Thoracic aorta (tissue), 2 donors: Measurements from ENCODE around the gene SPAG8. TPM values are rescaled to one million over a fixed set of nuclear protein-coding genes. Genes with fewer than 3 reads are reported as not detected.

ENCODE experiments used
- ATAC-seq: fragments of 150-250 bp; one replicate; pipeline ENCODE4 v1.8.0; 2017; ENCODE audit warnings: low read depth; ENCODE audit not compliant: insufficient number of reproducible peaks, low FRiP score
- DNase-seq: peaks from one replicate; pipeline ENCODE4 v3.0.0-alpha.2; 2020; ENCODE audit warnings: low spot score
- H3K27ac ChIP-seq, 2 donors: fragments of 200-600 bp; sonication (generic); 1 replicate in 1 of 2; 2 replicates in 1 of 2; pipeline ENCODE4 v1.5.1; 2016; ENCODE audit warnings: mild to moderate bottlenecking in 2 of 2, moderate library complexity in 2 of 2
- H3K27me3 ChIP-seq: fragments of 200-600 bp; sonication (generic); replicated peaks from 2 replicates; pipeline ENCODE4 v1.6.0; 2016; ENCODE audit warnings: mild to moderate bottlenecking; ENCODE audit not compliant: insufficient read depth
- H3K36me3 ChIP-seq: fragments of 200-600 bp; sonication (generic); one replicate; pipeline ENCODE4 v1.5.1; 2016
- H3K4me1 ChIP-seq, 2 donors: fragments of 200-600 bp; sonication (generic); 1 replicate in 1 of 2; 2 replicates in 1 of 2; pipeline versions ENCODE4 v1.5.1 to v1.6.0; 2016; ENCODE audit warnings: low read depth in 2 of 2, mild to moderate bottlenecking in 1 of 2; ENCODE audit not compliant: control insufficient read depth in 1 of 2
- H3K4me3 ChIP-seq: fragments of 200-600 bp; sonication (generic); 2 replicates; pipeline ENCODE4 v1.5.1; 2016; ENCODE audit warnings: mild to moderate bottlenecking
- H3K9me3 ChIP-seq: fragments of 200-600 bp; sonication (generic); 2 replicates; pipeline ENCODE4 v1.5.1; 2016
- total RNA-seq, 2 donors: library from RNA; depleted of rRNA; stranded (reverse); fragments of >200 nt; gene quantifications; one replicate each; pipeline versions ENCODE4 v1.1.0 to v1.2.3, GENCODE V29; 2016
- TF ChIP-seq, protein P1 (sequence below): fragments of 200-600 bp; sonication (generic); IDR thresholded peaks from one replicate; pipeline ENCODE4 v1.5.1; 2019; ENCODE audit warnings: antibody characterized with exemption

Gene SPAG8, protein sequence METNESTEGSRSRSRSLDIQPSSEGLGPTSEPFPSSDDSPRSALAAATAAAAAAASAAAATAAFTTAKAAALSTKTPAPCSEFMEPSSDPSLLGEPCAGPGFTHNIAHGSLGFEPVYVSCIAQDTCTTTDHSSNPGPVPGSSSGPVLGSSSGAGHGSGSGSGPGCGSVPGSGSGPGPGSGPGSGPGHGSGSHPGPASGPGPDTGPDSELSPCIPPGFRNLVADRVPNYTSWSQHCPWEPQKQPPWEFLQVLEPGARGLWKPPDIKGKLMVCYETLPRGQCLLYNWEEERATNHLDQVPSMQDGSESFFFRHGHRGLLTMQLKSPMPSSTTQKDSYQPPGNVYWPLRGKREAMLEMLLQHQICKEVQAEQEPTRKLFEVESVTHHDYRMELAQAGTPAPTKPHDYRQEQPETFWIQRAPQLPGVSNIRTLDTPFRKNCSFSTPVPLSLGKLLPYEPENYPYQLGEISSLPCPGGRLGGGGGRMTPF
- 1 to 10 TPM in 1 of 2 donors, under 1 TPM in 1; 0.21 to 5.7 TPM for total RNA-seq

DNA sequence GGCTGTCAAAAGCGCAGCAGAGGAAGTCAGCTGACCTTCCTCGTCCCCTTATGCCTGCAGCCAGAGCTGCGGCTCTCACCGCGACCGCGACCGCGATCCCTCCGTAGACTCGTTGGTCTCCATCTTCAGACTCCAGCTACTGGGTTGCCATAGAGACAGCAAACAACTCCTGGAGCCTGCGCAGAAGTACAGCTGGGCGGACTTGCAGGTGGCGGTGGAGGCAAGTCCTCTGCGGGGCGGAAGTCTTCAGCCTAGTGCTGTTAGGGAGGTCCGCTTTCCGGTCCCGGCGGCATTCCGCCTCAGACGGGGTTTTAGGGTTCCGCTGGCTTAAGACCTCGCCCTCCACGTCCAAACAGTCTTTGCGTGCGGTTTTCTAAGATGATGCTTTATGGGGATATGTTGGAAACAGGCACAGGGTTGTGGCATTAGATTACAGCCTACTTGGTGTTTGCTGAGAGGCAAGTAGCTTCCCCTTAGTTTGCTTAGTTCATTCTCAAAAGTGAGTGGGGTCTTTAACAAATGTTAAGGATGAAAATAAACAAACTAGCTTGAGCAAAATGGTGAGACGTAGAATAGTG is at the start of gene SPAG8:
Gene SPAG8, minus strand, starts transcription at position 238 of the 578 bp plus-strand sequence. Its CDS starts 115 bp downstream, at position 123.
- H3K36me3 ChIP-seq: peaks cover 23% of the 10 kb centered on the region
- H3K27ac ChIP-seq: peak within 1 kb of the TSS; percentile 85 to 87
- no peak for ATAC-seq
- peak; percentile 83 for DNase-seq
- peaks cover 16 to 39% of the 10 kb centered on the region in 2 donors for H3K4me1 ChIP-seq
- H3K4me3 ChIP-seq: peak within 1 kb of the TSS; percentile 73
- TF ChIP-seq, protein P1, sequence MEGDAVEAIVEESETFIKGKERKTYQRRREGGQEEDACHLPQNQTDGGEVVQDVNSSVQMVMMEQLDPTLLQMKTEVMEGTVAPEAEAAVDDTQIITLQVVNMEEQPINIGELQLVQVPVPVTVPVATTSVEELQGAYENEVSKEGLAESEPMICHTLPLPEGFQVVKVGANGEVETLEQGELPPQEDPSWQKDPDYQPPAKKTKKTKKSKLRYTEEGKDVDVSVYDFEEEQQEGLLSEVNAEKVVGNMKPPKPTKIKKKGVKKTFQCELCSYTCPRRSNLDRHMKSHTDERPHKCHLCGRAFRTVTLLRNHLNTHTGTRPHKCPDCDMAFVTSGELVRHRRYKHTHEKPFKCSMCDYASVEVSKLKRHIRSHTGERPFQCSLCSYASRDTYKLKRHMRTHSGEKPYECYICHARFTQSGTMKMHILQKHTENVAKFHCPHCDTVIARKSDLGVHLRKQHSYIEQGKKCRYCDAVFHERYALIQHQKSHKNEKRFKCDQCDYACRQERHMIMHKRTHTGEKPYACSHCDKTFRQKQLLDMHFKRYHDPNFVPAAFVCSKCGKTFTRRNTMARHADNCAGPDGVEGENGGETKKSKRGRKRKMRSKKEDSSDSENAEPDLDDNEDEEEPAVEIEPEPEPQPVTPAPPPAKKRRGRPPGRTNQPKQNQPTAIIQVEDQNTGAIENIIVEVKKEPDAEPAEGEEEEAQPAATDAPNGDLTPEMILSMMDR: no peak
- H3K27me3 ChIP-seq: no peaks in the 10 kb centered on the region
- no peaks in the 10 kb centered on the region for H3K9me3 ChIP-seq

DNA sequence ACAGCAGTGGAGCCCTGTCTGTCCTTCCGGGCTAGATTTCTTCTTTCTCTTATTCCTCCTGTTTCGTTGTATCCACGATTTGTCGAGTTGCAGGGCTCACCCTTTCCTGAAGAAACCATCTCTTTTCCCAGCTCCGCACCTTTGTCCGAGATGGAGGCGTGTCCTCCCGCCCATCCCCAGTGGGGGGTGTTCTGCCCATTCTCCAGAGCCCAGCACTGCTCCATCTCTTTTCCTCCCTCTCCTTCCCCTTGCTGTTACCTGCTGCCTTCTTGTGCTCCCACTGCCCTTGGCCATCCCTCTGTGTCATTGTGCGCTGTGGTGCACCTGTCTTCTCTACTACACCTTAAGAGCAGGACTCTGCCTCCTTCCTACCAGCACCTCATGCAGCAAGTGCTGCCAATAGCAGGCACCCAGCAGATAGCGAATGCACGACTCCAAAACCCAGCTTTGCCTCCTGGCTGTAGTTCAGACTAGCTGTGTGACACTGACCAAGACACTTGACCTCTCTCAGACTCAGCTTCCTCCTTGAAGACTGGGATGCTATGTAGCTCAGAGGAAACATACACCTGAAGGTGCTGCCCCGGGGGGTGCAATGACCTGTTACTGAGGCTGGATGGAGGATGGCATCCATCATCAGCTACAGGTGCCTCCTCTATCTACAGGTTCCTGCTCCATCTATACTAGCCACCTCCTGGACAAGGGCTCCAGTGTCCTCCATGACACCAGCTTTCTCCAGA is 49.3 kb upstream of the SPAG8 start:
- no peak for ATAC-seq
- DNase-seq: no peak
- no peak overlapping the region for H3K4me3 ChIP-seq
- no peaks in the 10 kb centered on the region for H3K4me1 ChIP-seq
- no peaks in the 10 kb centered on the region for H3K9me3 ChIP-seq
- no peaks in the 10 kb centered on the region for H3K36me3 ChIP-seq
- peaks cover 1% of the 10 kb centered on the region for H3K27me3 ChIP-seq
- no peak overlapping the region for H3K27ac ChIP-seq
- TF ChIP-seq, protein P1: no peak

DNA sequence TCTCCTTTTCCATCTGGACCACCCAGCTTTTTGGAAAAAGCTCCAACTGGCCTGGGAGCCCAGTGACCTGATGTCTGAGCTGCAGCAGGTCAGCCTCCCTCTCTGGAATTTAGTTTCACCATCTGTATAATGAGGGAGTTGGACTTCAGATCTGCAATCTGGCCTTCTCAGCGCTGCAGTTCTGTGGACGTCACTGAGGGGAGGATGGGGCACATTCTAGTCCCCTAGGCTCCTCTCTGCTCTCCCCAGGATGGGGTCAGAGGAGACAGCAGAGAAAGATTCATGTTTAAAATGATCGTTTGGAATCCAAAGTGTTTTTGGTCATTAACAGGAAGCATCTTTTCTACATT is 47.9 kb upstream of the SPAG8 start:
- no peak for DNase-seq
- ATAC-seq: no peak

DNA sequence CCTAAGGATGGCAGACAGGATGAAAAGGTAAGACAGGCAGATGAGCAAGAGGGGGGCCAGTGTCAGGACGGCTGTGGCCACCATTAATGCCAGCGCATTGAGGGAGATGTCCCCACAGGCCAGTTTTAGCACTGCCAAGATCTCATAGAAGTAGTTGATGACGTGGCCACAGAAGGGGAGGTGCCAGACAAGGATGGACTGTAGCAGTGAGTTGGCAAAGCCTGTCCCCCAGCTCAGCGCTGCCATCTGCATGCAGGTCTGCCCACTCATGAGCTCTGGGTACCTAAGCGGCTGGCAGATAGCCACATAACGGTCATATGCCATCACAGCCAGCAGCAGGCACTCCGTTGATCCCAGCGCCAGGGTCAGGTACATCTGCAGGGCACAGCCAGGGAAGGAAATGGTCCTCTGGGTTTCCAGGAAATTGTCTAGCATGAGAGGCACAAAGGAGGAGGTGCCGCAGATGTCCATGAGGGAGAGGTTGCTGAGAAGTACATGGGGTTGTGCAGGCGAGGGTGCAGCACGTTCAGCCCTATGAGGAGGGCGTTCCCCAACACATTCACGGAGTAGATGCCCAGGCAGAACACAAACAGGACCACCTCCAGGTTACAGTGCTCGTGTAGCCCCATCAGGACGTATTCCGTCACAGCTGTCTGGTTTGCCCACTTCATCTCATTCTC is 47.4 kb upstream of the SPAG8 start:
- H3K4me3 ChIP-seq: no peak overlapping the region
- DNase-seq (no peak), ATAC-seq (no peak)
- no peak overlapping the region for H3K27ac ChIP-seq
- no peaks in the 10 kb centered on the region for H3K9me3 ChIP-seq
- TF ChIP-seq, protein P1: no peak
- H3K4me1 ChIP-seq: no peaks in the 10 kb centered on the region
- H3K27me3 ChIP-seq: no peaks in the 10 kb centered on the region
- no peaks in the 10 kb centered on the region for H3K36me3 ChIP-seq

More for the DNA sequence above, 47.9 kb upstream of the SPAG8 start:
- Histone ChIP-seq H3K4me1 (no peaks in the 10 kb centered on the region), H3K27ac (no peak overlapping the region), H3K4me3 (no peak overlapping the region), H3K36me3 (no peaks in the 10 kb centered on the region), H3K9me3 (no peaks in the 10 kb centered on the region), H3K27me3 (no peaks in the 10 kb centered on the region)
- TF ChIP-seq, protein P1: no peak
